ENCODE results near the gene SLC27A1.

DNA sequence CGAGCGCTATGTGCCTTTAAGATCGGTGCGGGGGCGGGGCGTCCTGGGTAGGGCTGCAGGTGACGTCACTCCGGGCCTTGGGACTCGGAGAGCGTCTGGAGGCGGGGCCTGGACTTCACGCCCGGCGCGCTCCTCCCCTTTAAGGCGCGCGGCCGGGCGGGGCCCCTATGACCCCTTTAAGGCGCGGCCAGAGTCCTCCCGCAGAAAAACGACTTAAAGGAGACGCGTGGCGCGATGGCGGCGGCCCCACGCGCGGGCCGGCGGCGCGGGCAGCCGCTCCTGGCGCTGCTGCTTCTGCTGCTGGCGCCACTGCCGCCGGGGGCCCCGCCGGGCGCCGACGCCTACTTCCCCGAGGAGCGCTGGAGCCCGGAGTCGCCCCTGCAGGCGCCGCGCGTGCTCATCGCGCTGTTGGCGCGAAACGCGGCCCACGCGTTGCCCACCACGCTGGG is 85.2 kb downstream of the SLC27A1 start, which contains the start of gene COLGALT1:
- no peak for TF ChIP-seq EP300 (IDR thresholded peaks at IDR 0.05; ENCODE audit: borderline replicate concordance in 1 of 2, low read depth in 1 of 2, low read length in 1 of 2)
- no peak for TF ChIP-seq GABPA (IDR thresholded peaks at IDR 0.05; ENCODE audit: low read depth)
- TF ChIP-seq YY1 (IDR thresholded peaks at IDR 0.05; ENCODE audit: low read depth): no peak
- TF ChIP-seq, protein P1, sequence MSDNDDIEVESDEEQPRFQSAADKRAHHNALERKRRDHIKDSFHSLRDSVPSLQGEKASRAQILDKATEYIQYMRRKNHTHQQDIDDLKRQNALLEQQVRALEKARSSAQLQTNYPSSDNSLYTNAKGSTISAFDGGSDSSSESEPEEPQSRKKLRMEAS (IDR thresholded peaks at IDR 0.05; ENCODE audit: low read depth): peak; percentile 76; the same call in 1 of the 2 replicates
- no peak for TF ChIP-seq RXRA (IDR thresholded peaks at IDR 0.05; ENCODE audit: borderline replicate concordance, low read depth)
- TF ChIP-seq RAD21 (IDR thresholded peaks at IDR 0.05; ENCODE audit: low read length): no peak
- TF ChIP-seq, protein P2, sequence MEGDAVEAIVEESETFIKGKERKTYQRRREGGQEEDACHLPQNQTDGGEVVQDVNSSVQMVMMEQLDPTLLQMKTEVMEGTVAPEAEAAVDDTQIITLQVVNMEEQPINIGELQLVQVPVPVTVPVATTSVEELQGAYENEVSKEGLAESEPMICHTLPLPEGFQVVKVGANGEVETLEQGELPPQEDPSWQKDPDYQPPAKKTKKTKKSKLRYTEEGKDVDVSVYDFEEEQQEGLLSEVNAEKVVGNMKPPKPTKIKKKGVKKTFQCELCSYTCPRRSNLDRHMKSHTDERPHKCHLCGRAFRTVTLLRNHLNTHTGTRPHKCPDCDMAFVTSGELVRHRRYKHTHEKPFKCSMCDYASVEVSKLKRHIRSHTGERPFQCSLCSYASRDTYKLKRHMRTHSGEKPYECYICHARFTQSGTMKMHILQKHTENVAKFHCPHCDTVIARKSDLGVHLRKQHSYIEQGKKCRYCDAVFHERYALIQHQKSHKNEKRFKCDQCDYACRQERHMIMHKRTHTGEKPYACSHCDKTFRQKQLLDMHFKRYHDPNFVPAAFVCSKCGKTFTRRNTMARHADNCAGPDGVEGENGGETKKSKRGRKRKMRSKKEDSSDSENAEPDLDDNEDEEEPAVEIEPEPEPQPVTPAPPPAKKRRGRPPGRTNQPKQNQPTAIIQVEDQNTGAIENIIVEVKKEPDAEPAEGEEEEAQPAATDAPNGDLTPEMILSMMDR (IDR thresholded peaks at IDR 0.05): no peak
- TF ChIP-seq, protein P3, sequence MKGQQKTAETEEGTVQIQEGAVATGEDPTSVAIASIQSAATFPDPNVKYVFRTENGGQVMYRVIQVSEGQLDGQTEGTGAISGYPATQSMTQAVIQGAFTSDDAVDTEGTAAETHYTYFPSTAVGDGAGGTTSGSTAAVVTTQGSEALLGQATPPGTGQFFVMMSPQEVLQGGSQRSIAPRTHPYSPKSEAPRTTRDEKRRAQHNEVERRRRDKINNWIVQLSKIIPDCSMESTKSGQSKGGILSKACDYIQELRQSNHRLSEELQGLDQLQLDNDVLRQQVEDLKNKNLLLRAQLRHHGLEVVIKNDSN (IDR thresholded peaks at IDR 0.05; ENCODE audit: borderline replicate concordance, low read depth): no peak
- TF ChIP-seq, protein P4, sequence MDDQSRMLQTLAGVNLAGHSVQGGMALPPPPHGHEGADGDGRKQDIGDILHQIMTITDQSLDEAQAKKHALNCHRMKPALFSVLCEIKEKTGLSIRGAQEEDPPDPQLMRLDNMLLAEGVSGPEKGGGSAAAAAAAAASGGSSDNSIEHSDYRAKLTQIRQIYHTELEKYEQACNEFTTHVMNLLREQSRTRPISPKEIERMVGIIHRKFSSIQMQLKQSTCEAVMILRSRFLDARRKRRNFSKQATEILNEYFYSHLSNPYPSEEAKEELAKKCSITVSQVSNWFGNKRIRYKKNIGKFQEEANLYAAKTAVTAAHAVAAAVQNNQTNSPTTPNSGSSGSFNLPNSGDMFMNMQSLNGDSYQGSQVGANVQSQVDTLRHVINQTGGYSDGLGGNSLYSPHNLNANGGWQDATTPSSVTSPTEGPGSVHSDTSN (IDR thresholded peaks at IDR 0.05): no peak
- no peak for TF ChIP-seq FOXJ3 (CRISPR knock-in tag; IDR thresholded peaks at IDR 0.05)
